ENCODE measurements around the gene CORO2A. TPM values are rescaled to one million over a fixed set of nuclear protein-coding genes. Genes with fewer than 3 reads are reported as not detected.

Gene CORO2A
- total and polyA plus RNA-seq, 10 donors: 1.3 to 11.0 (median 6.1) TPM

GRCh38 chr9:98236901-98237487 is 44.6 kb upstream of the CORO2A start:
- Histone ChIP-seq H3K9me3 (no peaks in the 10 kb centered on the region), H3K4me1 (peaks cover 0 to 43% (median 4%) of the 10 kb centered on the region in 6 donors), H3K4me3 (no peak overlapping the region), H3K27ac (peak overlapping the region in 2 of 8 donors; percentile 18 to 21), H3K27me3 (replicated peaks in 1 of 7) (no peaks in the 10 kb centered on the region), H3K36me3 (peaks cover 0 to 76% (median 5%) of the 10 kb centered on the region in 6 donors)
- 72 to 93% (median 82%) methylated on average over 8 of the region's 8 CpGs for WGBS, 5 donors
- TF ChIP-seq CTCF (IDR thresholded peaks at IDR 0.05 in 8 of 11, conservative IDR thresholded peaks at IDR 0.05 in 3 of 11): no peak
- TF ChIP-seq POLR2A (IDR thresholded peaks at IDR 0.05): no peak
- TF ChIP-seq POLR2AphosphoS5 (IDR thresholded peaks at IDR 0.05): no peak
- DNase-seq: no peak
- intact Hi-C loops (cut with DNase I; ENCODE audit: low total_unique reads): no loop called here

GRCh38 chr9:98235126-98235525 is 42.7 kb upstream of the CORO2A start:
- no peak for TF ChIP-seq POLR2AphosphoS5 (IDR thresholded peaks at IDR 0.05)
- TF ChIP-seq CTCF (IDR thresholded peaks at IDR 0.05 in 8 of 11, conservative IDR thresholded peaks at IDR 0.05 in 3 of 11): no peak
- no peak for TF ChIP-seq POLR2A (IDR thresholded peaks at IDR 0.05)
- Histone ChIP-seq H3K9me3 (no peaks in the 10 kb centered on the region), H3K4me1 (peaks cover 0 to 33% (median 0%) of the 10 kb centered on the region in 6 donors), H3K27me3 (replicated peaks in 1 of 7) (no peaks in the 10 kb centered on the region), H3K36me3 (peaks cover 0 to 74% (median 5%) of the 10 kb centered on the region in 6 donors), H3K4me3 (no peak overlapping the region), H3K27ac (no peak overlapping the region)
- no peak for DNase-seq
- intact Hi-C loops (cut with DNase I; ENCODE audit: low total_unique reads): no loop called here
- 85 to 94% (median 90%) methylated on average over 9 of the region's 9 CpGs for WGBS, 5 donors

GRCh38 chr9:98234245-98234825 is 41.9 kb upstream of the CORO2A start:
- H3K4me3 ChIP-seq: no peak overlapping the region
- intact Hi-C loops (cut with DNase I; ENCODE audit: low total_unique reads): no loop called here
- H3K27me3 ChIP-seq (replicated peaks in 1 of 7): no peaks in the 10 kb centered on the region
- WGBS, 5 donors: 84 to 93% (median 87%) methylated on average over 9 of the region's 9 CpGs
- peaks cover 0 to 32% (median 0%) of the 10 kb centered on the region in 6 donors for H3K4me1 ChIP-seq
- H3K36me3 ChIP-seq: peaks cover 0 to 76% (median 5%) of the 10 kb centered on the region in 6 donors
- no peak for DNase-seq
- H3K9me3 ChIP-seq: no peaks in the 10 kb centered on the region
- no peak for TF ChIP-seq POLR2AphosphoS5 (IDR thresholded peaks at IDR 0.05)
- TF ChIP-seq CTCF (IDR thresholded peaks at IDR 0.05 in 8 of 11, conservative IDR thresholded peaks at IDR 0.05 in 3 of 11): no peak
- TF ChIP-seq POLR2A (IDR thresholded peaks at IDR 0.05): no peak
- H3K27ac ChIP-seq: no peak overlapping the region

GRCh38 chr9:98232926-98233325 is 40.5 kb upstream of the CORO2A start:
- no peaks in the 10 kb centered on the region for H3K9me3 ChIP-seq
- 89 to 98% (median 93%) methylated on average over 5 of the region's 5 CpGs for WGBS, 5 donors
- H3K4me1 ChIP-seq: peaks cover 0 to 32% (median 0%) of the 10 kb centered on the region in 6 donors
- no peak for TF ChIP-seq POLR2A (IDR thresholded peaks at IDR 0.05)
- TF ChIP-seq CTCF (IDR thresholded peaks at IDR 0.05 in 8 of 11, conservative IDR thresholded peaks at IDR 0.05 in 3 of 11): no peak
- no peak for TF ChIP-seq POLR2AphosphoS5 (IDR thresholded peaks at IDR 0.05)
- peaks cover 0 to 84% (median 17%) of the 10 kb centered on the region in 6 donors for H3K36me3 ChIP-seq
- H3K27me3 ChIP-seq (replicated peaks in 1 of 7): no peaks in the 10 kb centered on the region
- no peak for DNase-seq
- intact Hi-C loops (cut with DNase I; ENCODE audit: low total_unique reads): no loop called here
- H3K27ac ChIP-seq: peak overlapping the region in 5 of 8 donors; percentile 5 to 68 (median 62)
- H3K4me3 ChIP-seq: no peak overlapping the region

Data from spleen (tissue), 11 donors.